Testis (tissue), 3 donors: ENCODE data around the gene LPO. TPM values are rescaled to one million over a fixed set of nuclear protein-coding genes. Genes with fewer than 3 reads are reported as not detected.

Experiments used
- DNase-seq: peaks from one replicate; pipeline ENCODE4 v3.0.0-alpha.2; 2019
- H3K27ac ChIP-seq, 2 donors: fragments of 200-600 bp; sonication (generic); one replicate each; pipeline ENCODE4 v1.5.1; 2019
- H3K27me3 ChIP-seq: fragments of 200-600 bp; sonication (generic); one replicate; pipeline ENCODE4 v1.5.1; 2019
- H3K36me3 ChIP-seq: fragments of 200-600 bp; sonication (generic); one replicate; pipeline ENCODE4 v1.5.1; 2017; ENCODE audit warnings: low read depth; ENCODE audit errors: missing control alignments
- H3K4me1 ChIP-seq: fragments of 200-600 bp; sonication (generic); one replicate; pipeline ENCODE4 v1.5.1; 2019
- H3K4me3 ChIP-seq, 2 donors: fragments of 200-600 bp; sonication (generic); one replicate each; pipeline ENCODE4 v1.5.1; 2017 to 2019
- H3K9me3 ChIP-seq: fragments of 200-600 bp; sonication (generic); one replicate; pipeline ENCODE4 v1.5.1; 2017
- POLR2A ChIP-seq: fragments of 450-650 bp; IDR thresholded peaks from one replicate; pipeline ENCODE4 v1.6.1; 2017; ENCODE audit warnings: antibody characterized with exemption, mild to moderate bottlenecking, moderate library complexity
- WGBS, 2 donors: methylation state at CpG; one replicate each; pipeline ENCODE4 v1.1.5; 2018; 5-methylcytosine and 5-hydroxymethylcytosine counted together
- intact Hi-C: fragments of 100-400 bp; cut with DNase I; formaldehyde crosslinking; loops from one replicate; pipeline ENCODE4 v1.15.1; 2023; ENCODE audit warnings: low total_unique reads
- polyA plus RNA-seq: library from polyadenylated mRNA; stranded (reverse); fragments of 350-450 nt; fragmentation: Illumina TruSeq; extraction: RNeasy Lipid Tissue Mini Kit (QIAGEN cat#74804); gene quantifications from one replicate; pipeline ENCODE4 v1.2.3, GENCODE V29; 2014; ENCODE audit warnings: low read depth, low replicate concordance; ENCODE audit not compliant: insufficient read depth
- total RNA-seq, 2 donors: library from RNA; depleted of rRNA; stranded (reverse); fragments of >200 nt; gene quantifications; one replicate each; pipeline ENCODE4 v1.2.3, GENCODE V29; 2016
- TF ChIP-seq, protein P1 (sequence below), 3 experiments: fragments of 450-650 bp in 2 of 3; fragments of 200-600 bp in 1 of 3; sonication (generic) in 1 of 3; IDR thresholded peaks; one replicate each; pipeline ENCODE4 v1.5.1; 2016 to 2019; ENCODE audit warnings: antibody characterized with exemption in 3 of 3, mild to moderate bottlenecking in 2 of 3, moderate library complexity in 1 of 3

LPO gene
- total and polyA plus RNA-seq, 3 donors from 2014 or later, result 1.8 to 2.7 (median 2.0) TPM

DNA sequence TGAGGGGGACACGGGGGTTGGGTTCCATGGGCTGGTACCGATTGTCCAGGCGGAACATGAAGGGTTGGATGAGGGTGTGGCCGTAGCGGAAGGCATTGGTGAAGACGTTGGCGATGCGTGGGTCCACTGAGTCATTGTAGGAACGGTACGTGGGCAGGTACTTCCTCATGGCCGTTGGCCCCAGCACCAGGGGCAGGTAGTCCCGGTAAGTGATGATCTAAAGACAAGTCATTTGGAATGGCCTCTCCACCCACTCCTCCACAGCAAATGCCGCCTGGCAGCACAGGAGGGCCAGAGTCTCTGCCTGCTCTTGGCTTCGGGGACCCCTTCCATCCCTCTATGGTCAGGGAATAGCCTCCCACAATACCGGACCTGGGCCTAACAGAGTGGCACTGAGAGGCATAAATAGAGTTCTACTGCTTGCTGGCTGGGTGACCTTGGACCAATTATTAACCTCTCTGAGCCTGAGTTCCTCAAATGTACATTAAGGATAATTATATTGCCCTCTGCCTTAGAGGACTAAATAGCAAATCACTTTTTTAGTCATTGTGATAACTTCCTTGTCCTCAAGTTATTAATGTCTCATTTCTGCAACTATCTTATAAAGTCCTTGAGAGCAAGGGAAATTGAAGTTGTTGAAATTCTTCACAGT lies 35.2 kb downstream of the LPO start:
- Histone ChIP-seq H3K9me3 (no peaks in the 10 kb centered on the region), H3K36me3 (no peaks in the 10 kb centered on the region), H3K27ac (no peak overlapping the region), H3K4me3 (no peak overlapping the region), H3K4me1 (no peaks in the 10 kb centered on the region), H3K27me3 (no peaks in the 10 kb centered on the region)
- intact Hi-C loops, result no loop called here
- DNase-seq, result no peak
- no peak for TF ChIP-seq POLR2A
- TF ChIP-seq, protein P1, sequence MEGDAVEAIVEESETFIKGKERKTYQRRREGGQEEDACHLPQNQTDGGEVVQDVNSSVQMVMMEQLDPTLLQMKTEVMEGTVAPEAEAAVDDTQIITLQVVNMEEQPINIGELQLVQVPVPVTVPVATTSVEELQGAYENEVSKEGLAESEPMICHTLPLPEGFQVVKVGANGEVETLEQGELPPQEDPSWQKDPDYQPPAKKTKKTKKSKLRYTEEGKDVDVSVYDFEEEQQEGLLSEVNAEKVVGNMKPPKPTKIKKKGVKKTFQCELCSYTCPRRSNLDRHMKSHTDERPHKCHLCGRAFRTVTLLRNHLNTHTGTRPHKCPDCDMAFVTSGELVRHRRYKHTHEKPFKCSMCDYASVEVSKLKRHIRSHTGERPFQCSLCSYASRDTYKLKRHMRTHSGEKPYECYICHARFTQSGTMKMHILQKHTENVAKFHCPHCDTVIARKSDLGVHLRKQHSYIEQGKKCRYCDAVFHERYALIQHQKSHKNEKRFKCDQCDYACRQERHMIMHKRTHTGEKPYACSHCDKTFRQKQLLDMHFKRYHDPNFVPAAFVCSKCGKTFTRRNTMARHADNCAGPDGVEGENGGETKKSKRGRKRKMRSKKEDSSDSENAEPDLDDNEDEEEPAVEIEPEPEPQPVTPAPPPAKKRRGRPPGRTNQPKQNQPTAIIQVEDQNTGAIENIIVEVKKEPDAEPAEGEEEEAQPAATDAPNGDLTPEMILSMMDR (IDR thresholded peaks at IDR 0.05), result no peak
- WGBS, 2 donors, result 74 to 83% methylated on average over 9 to 15 of the region's 15 CpGs

DNA sequence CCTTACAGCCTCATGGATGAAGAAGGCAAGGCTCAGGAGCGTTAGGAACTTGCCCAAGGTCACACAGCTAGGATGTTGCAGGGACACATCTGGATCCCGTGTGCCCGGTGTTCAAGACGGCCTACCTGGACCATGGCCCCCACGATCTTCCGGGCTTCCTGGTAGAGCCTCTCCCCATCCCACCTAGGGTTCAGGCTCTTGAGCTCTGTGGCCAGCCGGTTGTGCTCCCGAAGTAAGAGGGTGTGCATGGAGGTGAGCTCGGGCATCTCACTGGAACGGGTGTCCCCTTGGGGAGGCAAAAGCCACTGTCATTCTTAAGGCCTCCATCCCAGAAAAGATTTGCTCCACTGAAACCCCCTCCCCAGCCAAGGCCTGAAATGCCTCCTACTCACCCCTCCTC lies 37.0 kb downstream of the LPO start:
- Histone ChIP-seq H3K36me3 (no peaks in the 10 kb centered on the region), H3K27ac (no peak overlapping the region), H3K9me3 (no peaks in the 10 kb centered on the region), H3K27me3 (no peaks in the 10 kb centered on the region), H3K4me1 (peaks cover 9% of the 10 kb centered on the region), H3K4me3 (no peak overlapping the region)
- TF ChIP-seq, protein P1 (IDR thresholded peaks at IDR 0.05), result no peak
- no peak for TF ChIP-seq POLR2A
- DNase-seq, result no peak
- WGBS, 2 donors, result 85 to 97% methylated on average over 9 to 10 of the region's 10 CpGs
- intact Hi-C loops, result no loop called here

DNA sequence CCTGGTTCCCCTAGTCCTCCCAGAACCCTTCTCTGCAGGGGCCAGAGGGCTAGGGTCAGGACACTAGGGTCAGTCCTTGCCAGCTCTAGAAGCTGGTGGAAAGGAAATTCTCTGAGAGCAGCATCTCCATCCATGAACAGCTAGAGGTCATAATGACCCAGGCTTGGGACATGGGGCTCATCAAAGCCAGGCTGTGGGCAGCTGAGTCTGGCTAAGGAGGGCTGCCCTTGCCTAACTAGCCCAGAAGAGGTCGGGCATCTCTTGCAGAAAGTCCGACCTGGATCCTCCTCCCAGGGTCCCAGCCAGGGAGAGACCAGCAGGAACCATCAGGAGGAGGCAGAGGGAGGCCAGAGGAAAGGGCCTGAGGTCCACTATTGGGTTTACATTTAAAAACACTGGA lies 38.0 kb downstream of the LPO start:
- Histone ChIP-seq H3K27ac (no peak overlapping the region), H3K27me3 (no peaks in the 10 kb centered on the region), H3K9me3 (no peaks in the 10 kb centered on the region), H3K36me3 (no peaks in the 10 kb centered on the region), H3K4me3 (no peak overlapping the region), H3K4me1 (peaks cover 9% of the 10 kb centered on the region)
- no peak for DNase-seq
- intact Hi-C loops, result no loop called here
- WGBS, 2 donors, result 68 to 70% methylated on average over 2 of the region's 2 CpGs
- TF ChIP-seq, protein P1 (IDR thresholded peaks at IDR 0.05), result no peak
- no peak for TF ChIP-seq POLR2A

DNA sequence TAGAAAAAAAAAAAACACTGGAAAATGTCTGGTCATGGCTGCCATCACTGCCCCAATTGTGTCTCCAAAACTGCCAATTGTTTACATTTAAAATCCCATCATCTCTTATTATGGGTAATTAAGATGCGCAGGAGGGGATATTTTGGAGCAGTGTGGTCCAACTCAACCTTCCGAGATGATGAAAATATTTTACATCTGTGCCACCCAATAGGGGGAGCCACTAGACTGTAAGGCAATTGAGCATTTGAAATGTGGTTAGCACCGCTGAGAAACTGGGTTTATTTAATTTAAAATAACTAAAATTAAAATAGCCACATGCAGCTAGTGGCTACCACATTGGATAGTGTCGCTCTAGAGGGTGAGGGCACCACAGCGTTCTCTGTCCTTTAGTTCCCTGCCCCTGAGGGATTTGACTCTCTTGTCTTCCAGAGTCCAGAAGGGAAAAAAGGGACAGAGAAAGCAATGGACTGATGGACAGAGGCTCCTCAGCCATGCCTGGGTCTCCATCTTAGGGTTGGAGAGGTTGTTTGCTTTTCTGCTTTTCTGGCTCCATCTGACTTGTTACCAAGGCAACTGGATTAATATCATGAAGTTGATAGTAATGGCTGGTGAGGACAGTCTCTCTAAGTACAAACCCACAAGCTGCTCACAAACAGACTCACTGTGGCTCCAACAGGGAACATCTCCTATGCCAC lies 38.9 kb downstream of the LPO start:
- 67 to 76% methylated on average over 5 of the region's 5 CpGs for WGBS, 2 donors

More for the DNA sequence above, 38.9 kb downstream of the LPO start:
- no peak for TF ChIP-seq POLR2A
- TF ChIP-seq, protein P1 (IDR thresholded peaks at IDR 0.05), result peak in 2 of 3 experiments; percentile 12 to 19
- Histone ChIP-seq H3K27me3 (no peaks in the 10 kb centered on the region), H3K27ac (no peak overlapping the region), H3K9me3 (no peaks in the 10 kb centered on the region), H3K4me1 (peaks cover 9% of the 10 kb centered on the region), H3K36me3 (no peaks in the 10 kb centered on the region), H3K4me3 (no peak overlapping the region)
- intact Hi-C loops, result no loop called here
- DNase-seq, result no peak
